Retinal pigment epithelial cell (primary cell): ENCODE data around the gene RCC2.
A peak's percentile ranks its signal among the peaks of the same experiment; 100 is the strongest.

Source experiments
- DNase-seq: peaks from one replicate; pipeline ENCODE4 v3.0.0-alpha.2; 2010; ENCODE audit warnings: low read depth
- H3K4me3 ChIP-seq: 2 replicates; pipeline ENCODE4 v1.5.1; 2011; ENCODE audit warnings: mild to moderate bottlenecking, low read length, control low read depth, moderate library complexity
- CTCF ChIP-seq: conservative IDR thresholded peaks from 2 replicates; pipeline ENCODE4 v1.5.1; 2011; ENCODE audit warnings: low read depth, low read length, control low read depth, inconsistent platforms

The RCC2 gene

GRCh38 chr1:17425806-17426600, 13.5 kb downstream of the RCC2 start:
- no peak overlapping the region for H3K4me3 ChIP-seq
- DNase-seq, result no peak
- no peak for TF ChIP-seq CTCF

GRCh38 chr1:17423781-17424245, 15.7 kb downstream of the RCC2 start:
- TF ChIP-seq CTCF, result no peak
- H3K4me3 ChIP-seq, result no peak overlapping the region
- DNase-seq, result no peak

GRCh38 chr1:17422461-17422860, 17.0 kb downstream of the RCC2 start:
- H3K4me3 ChIP-seq, result no peak overlapping the region
- DNase-seq, result no peak
- no peak for TF ChIP-seq CTCF

- TF ChIP-seq CTCF, result no peak
- H3K4me3 ChIP-seq, result no peak overlapping the region
- no peak for DNase-seq
Measured at GRCh38 chr1:17420391-17420918, 19.0 kb downstream of the RCC2 start.

GRCh38 chr1:17419626-17420328, 19.7 kb downstream of the RCC2 start:
- DNase-seq, result no peak
- TF ChIP-seq CTCF, result peak; percentile 95
- H3K4me3 ChIP-seq, result no peak overlapping the region

- no peak for DNase-seq
- no peak overlapping the region for H3K4me3 ChIP-seq
- no peak for TF ChIP-seq CTCF
Measured at GRCh38 chr1:17416389-17416788, 23.1 kb downstream of the RCC2 start.
